Neural cell (in vitro differentiated cells): ENCODE results near the gene SLC7A14. TPM values are rescaled to one million over a fixed set of nuclear protein-coding genes. Genes with fewer than 3 reads are reported as not detected.

Source experiments
- H2AFZ ChIP-seq: fragments of 200-600, 300-800 bp; sonication (generic), shearing (Covaris generic); 2 replicates; pipeline ENCODE4 v1.6.0; 2014; ENCODE audit warnings: low read depth, mild to moderate bottlenecking, antibody characterized with exemption, low read length, moderate library complexity
- H3F3A ChIP-seq: fragments of 200-600 bp; shearing (Covaris generic); 2 replicates; pipeline ENCODE4 v1.6.1; 2016; ENCODE audit warnings: mild to moderate bottlenecking, moderate library complexity, mixed read lengths, antibody characterized with exemption, low read length; ENCODE audit not compliant: insufficient read depth, poor library complexity, severe bottlenecking
- H3K27ac ChIP-seq: fragments of 200-600, 300-800 bp; sonication (generic), shearing (Covaris generic); 2 replicates; pipeline ENCODE4 v1.5.1; 2014; ENCODE audit warnings: mild to moderate bottlenecking, low read length, moderate library complexity
- H3K27me3 ChIP-seq: fragments of 300-800, 200-600 bp; sonication (generic), shearing (Covaris generic); 2 replicates; pipeline ENCODE4 v1.6.0; 2014; ENCODE audit warnings: mild to moderate bottlenecking, low read depth, low read length, moderate library complexity; ENCODE audit not compliant: insufficient read depth
- H3K36me3 ChIP-seq: fragments of 300-800, 200-600 bp; sonication (generic), shearing (Covaris generic); 2 replicates; pipeline ENCODE4 v1.5.1; 2014; ENCODE audit warnings: mild to moderate bottlenecking, antibody characterized with exemption, low read length, moderate library complexity; ENCODE audit not compliant: insufficient read depth
- H3K4me2 ChIP-seq: fragments of 300-800, 200-600 bp; sonication (generic), shearing (Covaris generic); 2 replicates; pipeline ENCODE4 v1.6.0; 2014; ENCODE audit warnings: mild to moderate bottlenecking, low read length
- H3K4me3 ChIP-seq: fragments of 300-800, 200-600 bp; sonication (generic), shearing (Covaris generic); 2 replicates; pipeline ENCODE4 v1.5.1; 2014; ENCODE audit warnings: mild to moderate bottlenecking, low read length, moderate library complexity
- H3K79me2 ChIP-seq: fragments of 200-600 bp; shearing (Covaris generic); replicated peaks from 2 replicates; pipeline ENCODE4 v1.6.0; 2014; ENCODE audit warnings: mild to moderate bottlenecking, low read length, moderate library complexity; ENCODE audit not compliant: insufficient read depth
- H3K9ac ChIP-seq: fragments of 300-800, 200-600 bp; sonication (generic), shearing (Covaris generic); 2 replicates; pipeline ENCODE4 v1.6.1; 2016; ENCODE audit warnings: mild to moderate bottlenecking, low read length, mixed read lengths
- H3K9me2 ChIP-seq: fragments of 200-600 bp; shearing (Covaris generic); 2 replicates; pipeline ENCODE4 v1.6.1; 2016; ENCODE audit warnings: mild to moderate bottlenecking, low read length, mixed read lengths; ENCODE audit not compliant: insufficient read depth
- H3K9me3 ChIP-seq: fragments of 200-600, 300-800 bp; sonication (generic), shearing (Covaris generic); 2 replicates; pipeline ENCODE4 v1.6.1; 2016; ENCODE audit warnings: mild to moderate bottlenecking, mixed run types, low read length, moderate library complexity, mixed read lengths
- H4K20me1 ChIP-seq: fragments of 200-600 bp; shearing (Covaris generic); 2 replicates; pipeline ENCODE4 v1.6.1; 2016; ENCODE audit warnings: mild to moderate bottlenecking, mixed run types; ENCODE audit not compliant: insufficient read depth
- EP300 ChIP-seq: fragments of 450-650 bp; conservative IDR thresholded peaks from 2 replicates; pipeline ENCODE4 v1.6.1; 2014; ENCODE audit warnings: antibody characterized with exemption, mild to moderate bottlenecking, moderate library complexity; ENCODE audit not compliant: poor library complexity, severe bottlenecking
- EZH2 ChIP-seq: fragments of 200-600, 300-800 bp; shearing (Covaris generic), sonication (generic); IDR thresholded peaks from 2 replicates; pipeline ENCODE4 v1.6.1; 2014; ENCODE audit warnings: antibody characterized with exemption, low read length, borderline replicate concordance, mild to moderate bottlenecking; ENCODE audit not compliant: insufficient read depth, poor library complexity, severe bottlenecking
- MXI1 ChIP-seq: fragments of 450-650 bp; conservative IDR thresholded peaks from 2 replicates; pipeline ENCODE4 v1.6.1; 2014; ENCODE audit warnings: antibody characterized with exemption, mild to moderate bottlenecking; ENCODE audit not compliant: poor library complexity, severe bottlenecking
- POLR2AphosphoS5 ChIP-seq: IDR thresholded peaks from 2 replicates; pipeline ENCODE4 v1.6.1; 2012
- RAD21 ChIP-seq: fragments of 450-650 bp; conservative IDR thresholded peaks from 2 replicates; pipeline ENCODE4 v1.6.1; 2014; ENCODE audit warnings: antibody characterized with exemption, mild to moderate bottlenecking, moderate library complexity
- SMC3 ChIP-seq: fragments of 450-650 bp; conservative IDR thresholded peaks from 2 replicates; pipeline ENCODE4 v1.6.1; 2014; ENCODE audit warnings: antibody characterized with exemption, mild to moderate bottlenecking, moderate library complexity; ENCODE audit not compliant: poor library complexity
- TAF1 ChIP-seq: IDR thresholded peaks from 2 replicates; pipeline ENCODE4 v1.6.1; 2012; ENCODE audit warnings: low read depth
- polyA plus RNA-seq: library from polyadenylated mRNA; depleted of rRNA; stranded (reverse); fragments of >200 nt; gene quantifications from 2 replicates; pipeline ENCODE4 v1.2.3, GENCODE V29; 2014
- TF ChIP-seq, protein P1 (sequence below): IDR thresholded peaks from 2 replicates; pipeline ENCODE4 v1.6.1; 2012; ENCODE audit warnings: borderline replicate concordance
- TF ChIP-seq, protein P2 (sequence below): fragments of 450-650 bp; IDR thresholded peaks from 2 replicates; pipeline ENCODE4 v1.5.1; 2014; ENCODE audit warnings: antibody characterized with exemption, mild to moderate bottlenecking, moderate library complexity; ENCODE audit not compliant: poor library complexity, severe bottlenecking

Gene SLC7A14
- polyA plus RNA-seq, 1 donor from 2014 or later, result 5.1 TPM

DNA sequence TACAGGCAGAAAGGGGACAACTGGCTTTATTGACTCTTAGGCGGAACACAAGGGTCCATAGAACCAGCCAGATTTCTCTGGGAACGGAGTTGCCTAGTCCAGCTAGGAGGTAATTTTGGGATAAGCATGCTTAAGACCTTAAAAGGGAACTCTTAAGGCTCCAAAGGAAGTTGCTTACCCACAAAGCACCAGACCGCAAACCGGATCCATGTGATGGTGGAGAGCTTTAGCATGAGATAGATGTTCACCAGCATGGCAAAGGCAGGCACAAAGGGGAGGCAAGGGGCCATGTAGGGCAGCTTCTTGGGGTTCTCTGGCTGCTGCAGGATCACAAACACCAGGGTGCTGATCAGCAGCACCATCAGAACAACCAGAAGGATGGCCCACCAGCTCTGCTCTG lies 105.8 kb downstream of the SLC7A14 start (continued):
- TF ChIP-seq EZH2 (no peak), POLR2AphosphoS5 (no peak), TAF1 (no peak)

DNA sequence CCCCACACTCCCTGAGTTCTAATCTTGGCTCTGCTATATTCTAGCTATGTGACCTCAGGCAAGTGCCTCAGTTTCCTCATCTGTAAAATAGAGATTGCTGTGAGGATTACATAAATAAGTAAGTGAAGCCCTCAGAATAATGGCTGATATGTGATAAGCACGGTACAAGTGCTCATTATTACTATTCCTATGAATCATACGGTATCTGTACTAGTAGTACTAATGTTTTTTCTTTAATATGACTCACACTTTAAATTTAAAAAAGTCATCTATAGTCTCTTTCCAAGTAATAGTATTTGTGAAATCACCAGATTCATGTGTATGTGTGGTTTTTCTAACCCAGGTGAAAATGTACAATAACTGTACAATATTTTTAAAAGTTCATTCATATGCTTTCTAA lies 108.5 kb downstream of the SLC7A14 start:
- Histone ChIP-seq H2AFZ (no peak overlapping the region), H3K9me2 (no peaks in the 10 kb centered on the region), H3F3A (no peaks in the 10 kb centered on the region), H3K27ac (no peak overlapping the region), H3K36me3 (no peaks in the 10 kb centered on the region), H3K79me2 (no peaks in the 10 kb centered on the region), H3K27me3 (no peaks in the 10 kb centered on the region), H3K9ac (no peak overlapping the region), H3K4me3 (no peak overlapping the region), H3K9me3 (no peaks in the 10 kb centered on the region), H4K20me1 (no peaks in the 10 kb centered on the region), H3K4me2 (no peak overlapping the region)
- no peak for TF ChIP-seq SMC3
- TF ChIP-seq POLR2AphosphoS5, result no peak
- TF ChIP-seq TAF1, result no peak
- TF ChIP-seq, protein P1, sequence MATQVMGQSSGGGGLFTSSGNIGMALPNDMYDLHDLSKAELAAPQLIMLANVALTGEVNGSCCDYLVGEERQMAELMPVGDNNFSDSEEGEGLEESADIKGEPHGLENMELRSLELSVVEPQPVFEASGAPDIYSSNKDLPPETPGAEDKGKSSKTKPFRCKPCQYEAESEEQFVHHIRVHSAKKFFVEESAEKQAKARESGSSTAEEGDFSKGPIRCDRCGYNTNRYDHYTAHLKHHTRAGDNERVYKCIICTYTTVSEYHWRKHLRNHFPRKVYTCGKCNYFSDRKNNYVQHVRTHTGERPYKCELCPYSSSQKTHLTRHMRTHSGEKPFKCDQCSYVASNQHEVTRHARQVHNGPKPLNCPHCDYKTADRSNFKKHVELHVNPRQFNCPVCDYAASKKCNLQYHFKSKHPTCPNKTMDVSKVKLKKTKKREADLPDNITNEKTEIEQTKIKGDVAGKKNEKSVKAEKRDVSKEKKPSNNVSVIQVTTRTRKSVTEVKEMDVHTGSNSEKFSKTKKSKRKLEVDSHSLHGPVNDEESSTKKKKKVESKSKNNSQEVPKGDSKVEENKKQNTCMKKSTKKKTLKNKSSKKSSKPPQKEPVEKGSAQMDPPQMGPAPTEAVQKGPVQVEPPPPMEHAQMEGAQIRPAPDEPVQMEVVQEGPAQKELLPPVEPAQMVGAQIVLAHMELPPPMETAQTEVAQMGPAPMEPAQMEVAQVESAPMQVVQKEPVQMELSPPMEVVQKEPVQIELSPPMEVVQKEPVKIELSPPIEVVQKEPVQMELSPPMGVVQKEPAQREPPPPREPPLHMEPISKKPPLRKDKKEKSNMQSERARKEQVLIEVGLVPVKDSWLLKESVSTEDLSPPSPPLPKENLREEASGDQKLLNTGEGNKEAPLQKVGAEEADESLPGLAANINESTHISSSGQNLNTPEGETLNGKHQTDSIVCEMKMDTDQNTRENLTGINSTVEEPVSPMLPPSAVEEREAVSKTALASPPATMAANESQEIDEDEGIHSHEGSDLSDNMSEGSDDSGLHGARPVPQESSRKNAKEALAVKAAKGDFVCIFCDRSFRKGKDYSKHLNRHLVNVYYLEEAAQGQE, result no peak
- no peak for TF ChIP-seq RAD21
- no peak for TF ChIP-seq EZH2

DNA sequence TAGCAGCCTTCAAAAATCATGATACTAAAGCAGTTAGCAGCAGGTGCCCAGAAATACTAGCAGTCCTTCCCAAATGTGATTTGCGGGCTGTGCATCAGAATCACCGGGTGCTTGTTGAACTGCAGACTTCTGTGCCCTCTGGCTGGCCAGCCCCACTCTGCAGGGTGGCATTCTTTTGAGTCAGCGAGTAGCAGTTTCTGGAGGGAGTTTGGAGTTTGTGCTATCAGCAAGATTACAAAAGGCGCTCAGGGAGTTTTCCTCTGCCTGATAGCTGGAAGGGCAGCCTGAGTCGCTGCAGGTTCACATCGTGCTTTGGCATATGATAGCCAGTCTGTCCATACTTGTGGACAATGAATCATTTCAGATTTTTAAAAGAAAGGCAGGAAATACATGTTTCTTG lies 109.6 kb downstream of the SLC7A14 start:
- Histone ChIP-seq H3K79me2 (no peaks in the 10 kb centered on the region), H3K27me3 (no peaks in the 10 kb centered on the region), H3K36me3 (no peaks in the 10 kb centered on the region), H3K9me2 (no peaks in the 10 kb centered on the region), H3K9me3 (no peaks in the 10 kb centered on the region), H3K9ac (no peak overlapping the region), H3K4me3 (no peak overlapping the region), H3K27ac (no peak overlapping the region), H3F3A (no peaks in the 10 kb centered on the region), H3K4me2 (no peak overlapping the region), H2AFZ (no peak overlapping the region), H4K20me1 (no peaks in the 10 kb centered on the region)
- TF ChIP-seq RAD21 (no peak), MXI1 (no peak), SMC3 (no peak), EP300 (no peak), POLR2AphosphoS5 (no peak), EZH2 (no peak), TAF1 (no peak)
- TF ChIP-seq, protein P1, result no peak
- TF ChIP-seq, protein P2, sequence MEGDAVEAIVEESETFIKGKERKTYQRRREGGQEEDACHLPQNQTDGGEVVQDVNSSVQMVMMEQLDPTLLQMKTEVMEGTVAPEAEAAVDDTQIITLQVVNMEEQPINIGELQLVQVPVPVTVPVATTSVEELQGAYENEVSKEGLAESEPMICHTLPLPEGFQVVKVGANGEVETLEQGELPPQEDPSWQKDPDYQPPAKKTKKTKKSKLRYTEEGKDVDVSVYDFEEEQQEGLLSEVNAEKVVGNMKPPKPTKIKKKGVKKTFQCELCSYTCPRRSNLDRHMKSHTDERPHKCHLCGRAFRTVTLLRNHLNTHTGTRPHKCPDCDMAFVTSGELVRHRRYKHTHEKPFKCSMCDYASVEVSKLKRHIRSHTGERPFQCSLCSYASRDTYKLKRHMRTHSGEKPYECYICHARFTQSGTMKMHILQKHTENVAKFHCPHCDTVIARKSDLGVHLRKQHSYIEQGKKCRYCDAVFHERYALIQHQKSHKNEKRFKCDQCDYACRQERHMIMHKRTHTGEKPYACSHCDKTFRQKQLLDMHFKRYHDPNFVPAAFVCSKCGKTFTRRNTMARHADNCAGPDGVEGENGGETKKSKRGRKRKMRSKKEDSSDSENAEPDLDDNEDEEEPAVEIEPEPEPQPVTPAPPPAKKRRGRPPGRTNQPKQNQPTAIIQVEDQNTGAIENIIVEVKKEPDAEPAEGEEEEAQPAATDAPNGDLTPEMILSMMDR, result no peak
